ENCODE measurements around the gene DOLK.
A peak's percentile ranks its signal among the peaks of the same experiment; 100 is the strongest.

The DOLK gene

DNA sequence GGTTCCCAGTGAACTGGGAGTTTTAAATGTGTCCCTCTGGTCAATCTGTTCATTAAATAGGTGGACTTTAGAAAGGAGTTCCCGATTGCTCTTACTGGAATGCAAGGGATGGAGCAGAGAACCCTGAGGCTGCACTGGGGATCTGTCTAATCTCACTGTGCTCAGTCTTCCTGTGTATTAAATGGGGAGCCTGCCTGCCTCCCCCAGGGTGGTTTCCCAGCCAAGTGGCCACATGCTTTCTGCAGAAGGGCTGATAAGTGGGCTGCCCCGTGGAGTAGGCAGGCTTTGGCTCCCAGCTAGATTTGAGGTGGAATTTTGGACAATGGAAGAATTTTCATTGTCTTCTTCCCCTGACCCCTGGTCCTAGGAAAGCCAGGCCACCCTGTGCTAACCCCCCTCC lies 40.7 kb downstream of the DOLK start:
- no peak for DNase-seq (ENCODE audit: low read depth)

GRCh38 chr9:128905964-128906363 lies 41.4 kb downstream of the DOLK start:
- DNase-seq (ENCODE audit: low read depth): no peak

DNA sequence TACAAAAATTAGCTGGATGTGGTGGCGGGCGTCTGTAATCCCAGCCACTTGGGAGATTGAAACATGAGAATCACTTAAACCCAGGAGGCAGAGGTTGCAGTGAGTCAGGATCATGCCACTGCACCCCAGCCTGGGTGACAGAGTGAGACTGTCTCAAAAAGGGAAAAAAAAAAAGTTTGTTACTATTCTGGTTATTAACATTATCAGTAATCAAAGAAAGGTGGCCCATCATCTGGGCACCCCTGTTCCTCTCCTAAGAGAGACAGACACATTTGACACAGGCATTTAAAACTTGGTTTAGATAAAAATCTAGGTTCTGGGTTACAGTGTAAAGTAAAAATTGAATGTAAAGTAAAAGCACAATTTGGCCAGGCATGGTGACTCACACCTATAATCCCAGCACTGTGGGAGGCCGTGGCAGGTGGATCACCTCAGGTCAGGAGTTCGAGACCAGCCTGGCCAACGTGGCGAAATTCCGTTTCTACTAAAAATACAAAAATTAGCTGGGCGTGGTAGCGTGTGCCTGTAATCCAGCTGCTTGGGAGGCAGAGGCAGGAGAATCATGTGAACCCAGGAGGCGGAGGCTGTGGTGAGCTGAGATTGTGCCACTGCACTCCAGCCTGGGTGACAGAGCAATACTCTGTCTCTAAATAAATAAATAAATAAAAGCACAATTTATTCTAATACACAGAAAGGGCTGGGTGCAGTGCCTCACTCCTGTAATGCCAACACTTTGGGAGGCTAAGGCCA lies 43.4 kb downstream of the DOLK start:
- no peak for DNase-seq (ENCODE audit: low read depth)

- DNase-seq (ENCODE audit: low read depth): no peak
Observed at GRCh38 chr9:128903079-128903461, 44.3 kb downstream of the DOLK start.

DNA sequence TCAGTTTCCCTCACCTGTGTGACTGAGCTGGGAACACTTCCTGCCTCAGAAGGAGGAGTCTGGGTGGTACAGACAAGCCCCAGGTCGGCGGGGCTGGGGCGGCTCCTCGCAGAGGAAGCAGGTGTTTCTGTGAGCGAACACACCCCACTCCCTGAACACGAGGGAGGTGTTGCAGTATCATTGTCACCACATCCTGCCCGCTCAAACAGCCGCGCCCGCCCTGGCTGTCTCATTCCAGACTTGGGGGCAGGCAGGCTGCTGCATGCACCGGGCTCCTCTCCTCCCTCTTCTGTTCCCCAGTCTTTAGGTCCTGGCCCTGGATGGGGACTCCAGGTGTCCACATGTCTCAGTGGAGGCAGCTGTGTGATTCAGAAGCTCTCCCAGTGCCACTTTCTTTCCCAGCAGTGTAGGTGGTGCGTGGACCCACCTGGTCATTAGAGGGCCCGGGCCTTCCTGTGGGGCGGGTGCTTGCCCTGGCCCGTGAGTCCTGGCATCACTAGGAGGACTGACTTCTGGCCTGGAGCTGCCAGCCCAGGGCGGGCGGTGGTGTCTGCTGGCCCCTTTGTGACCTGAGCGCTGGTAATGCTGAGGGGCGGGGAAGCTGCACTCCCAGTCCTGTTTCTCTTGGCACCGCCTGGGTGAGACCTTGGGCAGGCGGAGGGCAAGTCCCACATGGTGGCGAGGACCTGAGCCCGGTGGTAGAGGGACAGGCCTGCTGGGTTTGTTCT lies 44.9 kb downstream of the DOLK start:
- DNase-seq (ENCODE audit: low read depth): peak; percentile 76

DNA sequence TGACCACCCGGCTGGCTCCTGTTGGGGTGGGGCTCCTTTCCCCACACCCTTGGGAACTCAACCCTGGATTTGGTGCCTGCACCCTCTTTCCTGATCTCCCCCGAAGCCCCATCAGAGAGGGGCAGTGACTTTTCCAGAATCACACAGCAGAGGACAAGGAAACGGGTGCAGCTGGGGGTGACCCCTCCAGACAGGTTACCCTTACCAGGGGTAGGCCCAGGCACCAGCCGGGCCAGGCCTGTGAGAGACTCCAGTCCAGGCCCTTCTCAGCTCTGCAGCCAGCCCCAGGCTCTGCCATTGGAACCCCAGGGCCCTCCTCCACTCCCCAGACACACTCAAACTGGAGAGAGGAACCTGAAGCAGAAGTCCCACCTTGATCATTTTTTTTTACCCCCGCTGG lies 45.6 kb downstream of the DOLK start:
- DNase-seq (ENCODE audit: low read depth): no peak

- DNase-seq (ENCODE audit: low read depth): no peak
Observed at GRCh38 chr9:128901379-128901778, 46.0 kb downstream of the DOLK start.

- no peak for DNase-seq (ENCODE audit: low read depth)
Observed at GRCh38 chr9:128899566-128900322, 47.7 kb downstream of the DOLK start.

GRCh38 chr9:128898845-128899565 lies 48.4 kb downstream of the DOLK start:
- no peak for DNase-seq (ENCODE audit: low read depth)

- no peak for DNase-seq (ENCODE audit: low read depth)
Observed at GRCh38 chr9:128898382-128898781, 49.0 kb downstream of the DOLK start.

- no peak for DNase-seq (ENCODE audit: low read depth)
Observed at GRCh38 chr9:128895556-128895955, 51.8 kb downstream of the DOLK start.
